HepG2 (cell line): ENCODE data around the gene TAF5. TPM values are rescaled to one million over a fixed set of nuclear protein-coding genes. Genes with fewer than 3 reads are reported as not detected.
A peak's percentile ranks its signal among the peaks of the same experiment; 100 is the strongest.

Experiments
- ATRX ChIP-seq: sonication (generic); formaldehyde crosslinking; IDR thresholded peaks from 2 replicates; pipeline ENCODE4 v1.4.0; 2020; ENCODE audit warnings: missing genetic modification reagents, borderline replicate concordance
- BHLHE40 ChIP-seq: IDR thresholded peaks from 2 replicates; pipeline ENCODE4 v1.6.1; 2011; ENCODE audit warnings: low read length, improper control_type of control experiment
- DDIT3 ChIP-seq: sonication (generic); formaldehyde crosslinking; IDR thresholded peaks from 2 replicates; pipeline ENCODE4 v1.4.0; 2020; ENCODE audit warnings: mild to moderate bottlenecking, missing genetic modification reagents
- HMGA1 ChIP-seq: sonication (generic); formaldehyde crosslinking; conservative IDR thresholded peaks from 2 replicates; pipeline ENCODE4 v1.4.0; 2020; ENCODE audit warnings: missing genetic modification reagents
- HNRNPLL ChIP-seq: fragments of 200-400 bp; formaldehyde crosslinking; IDR thresholded peaks from 2 replicates; pipeline ENCODE4 v1.6.1; 2017; ENCODE audit warnings: mild to moderate bottlenecking, low read depth, low read length; ENCODE audit not compliant: poor library complexity, severe bottlenecking
- KAT2B ChIP-seq: fragments of 150-350 bp; IDR thresholded peaks from 2 replicates; pipeline ENCODE4 v1.6.1; 2014; ENCODE audit warnings: low read depth, low read length, borderline replicate concordance
- MXI1 ChIP-seq: IDR thresholded peaks from 3 replicates; pipeline ENCODE4 v1.6.1; 2012; ENCODE audit warnings: low read depth, low read length, inconsistent platforms, borderline replicate concordance
- NFE2 ChIP-seq: sonication (generic); formaldehyde crosslinking; IDR thresholded peaks from 2 replicates; pipeline ENCODE4 v1.4.0; 2020; ENCODE audit warnings: missing genetic modification reagents
- NFKBIZ ChIP-seq: IDR thresholded peaks from 2 replicates; pipeline ENCODE4 v1.6.1; 2018; ENCODE audit warnings: missing genetic modification reagents, missing compliant biosample characterization
- PHF21A ChIP-seq: sonication (generic); formaldehyde crosslinking; IDR thresholded peaks from 2 replicates; pipeline ENCODE4 v1.5.0; 2020; ENCODE audit warnings: mild to moderate bottlenecking, missing genetic modification reagents
- RCOR2 ChIP-seq: IDR thresholded peaks from 2 replicates; pipeline ENCODE4 v1.6.1; 2016; ENCODE audit warnings: missing biosample characterization, missing genetic modification reagents
- ZBTB34 ChIP-seq: sonication (generic); formaldehyde crosslinking; IDR thresholded peaks from 2 replicates; pipeline ENCODE4 v1.8.0; 2022; ENCODE audit warnings: mild to moderate bottlenecking, missing genetic modification reagents
- ZBTB44 ChIP-seq: sonication (generic); formaldehyde crosslinking; IDR thresholded peaks from 2 replicates; pipeline ENCODE4 v1.4.0; 2020; ENCODE audit warnings: missing genetic modification reagents
- ZNF121 ChIP-seq: sonication (generic); formaldehyde crosslinking; IDR thresholded peaks from 2 replicates; pipeline ENCODE4 v1.5.0; 2020; ENCODE audit warnings: mild to moderate bottlenecking, missing genetic modification reagents
- ZNF260 ChIP-seq: sonication (generic); formaldehyde crosslinking; IDR thresholded peaks from 2 replicates; pipeline ENCODE4 v1.4.0; 2020; ENCODE audit warnings: missing genetic modification reagents, low read depth, mild to moderate bottlenecking, borderline replicate concordance
- ZNF337 ChIP-seq: sonication (generic); formaldehyde crosslinking; IDR thresholded peaks from 2 replicates; pipeline ENCODE4 v1.5.1; 2020; ENCODE audit warnings: missing genetic modification reagents, low read depth, mild to moderate bottlenecking, borderline replicate concordance
- ZNF557 ChIP-seq: sonication (generic); formaldehyde crosslinking; IDR thresholded peaks from 2 replicates; pipeline ENCODE4 v1.4.0; 2020; ENCODE audit warnings: missing genetic modification reagents
- ZNF609 ChIP-seq: sonication (generic); formaldehyde crosslinking; IDR thresholded peaks from 2 replicates; pipeline ENCODE4 v1.4.0; 2020; ENCODE audit warnings: mild to moderate bottlenecking, missing genetic modification reagents, borderline replicate concordance
- ZNF670 ChIP-seq: sonication (generic); formaldehyde crosslinking; IDR thresholded peaks from 2 replicates; pipeline ENCODE4 v1.8.0; 2022; ENCODE audit warnings: mild to moderate bottlenecking, missing genetic modification reagents, borderline replicate concordance
- ZNF878 ChIP-seq: sonication (generic); formaldehyde crosslinking; IDR thresholded peaks from 2 replicates; pipeline ENCODE4 v1.8.1; 2023; ENCODE audit warnings: mild to moderate bottlenecking, missing genetic modification reagents, moderate library complexity
- polyA plus RNA-seq, 8 experiments: library from polyadenylated mRNA; depleted of rRNA in 3 of 8; stranded (reverse) in 7 of 8; unstranded in 1 of 8; fragments of >200 nt; fragmentation: Illumina TruSeq in 4 of 8; extraction: Trizol in 4 of 8; gene quantifications; 2 replicates each; pipeline versions ENCODE4 v1.2.1 to v1.2.3, GENCODE V29; 2011 to 2016; ENCODE audit warnings: low read depth in 4 of 8, missing spikeins in 1 of 8, mixed read lengths in 1 of 8; ENCODE audit not compliant: insufficient read depth in 1 of 8
- total RNA-seq, 5 experiments: library from RNA; depleted of rRNA; stranded (reverse); fragments of >200 nt; fragmentation: Illumina TruSeq; extraction: Trizol; gene quantifications; 2 replicates each; pipeline ENCODE4 v1.2.3, GENCODE V29; 2016; ENCODE audit warnings: low read depth in 1 of 5

The TAF5 gene
- total and polyA plus RNA-seq, 2 of the 13 experiments (the other 11 are each of a cell fraction or from before 2014, with no cell fraction given), result 3.8 to 8.7 TPM

- no peak; the same call in 1 of the 2 replicates for TF ChIP-seq ZNF609
- TF ChIP-seq PHF21A (CRISPR knock-in tag), result peak; percentile 59; the same call in 1 of the 2 replicates
- TF ChIP-seq ZNF121 (CRISPR knock-in tag), result peak; percentile 27; the same call in 1 of the 2 replicates
- peak; percentile 99 for TF ChIP-seq MXI1
- peak; percentile 95 for TF ChIP-seq HNRNPLL
- no peak for TF ChIP-seq ZNF260 (CRISPR knock-in tag)
- TF ChIP-seq HMGA1 (CRISPR knock-in tag), result no peak
- TF ChIP-seq ZNF670 (CRISPR knock-in tag), result no peak
- TF ChIP-seq BHLHE40, result peak; percentile 73
- TF ChIP-seq ZBTB34 (CRISPR knock-in tag), result 0 out of 2 replicates have a peak, but pooled peaks have one; percentile 33
- TF ChIP-seq DDIT3, result no peak
- TF ChIP-seq ATRX (CRISPR knock-in tag), result no peak
- TF ChIP-seq RCOR2, result no peak
- 0 out of 2 replicates have a peak, but pooled peaks have one; percentile 58 for TF ChIP-seq ZNF557 (CRISPR knock-in tag)
- TF ChIP-seq ZNF337 (CRISPR knock-in tag), result no peak; the same call in 1 of the 2 replicates
- no peak for TF ChIP-seq KAT2B
- TF ChIP-seq ZBTB44, result no peak
- no peak for TF ChIP-seq NFE2 (CRISPR knock-in tag)
- peak; percentile 73; the same call in 1 of the 2 replicates for TF ChIP-seq NFKBIZ (CRISPR knock-in tag)
- TF ChIP-seq ZNF878 (CRISPR knock-in tag), result no peak
Measured at GRCh38 chr10:103396067-103396788, 28.5 kb downstream of the TAF5 start, which contains the start of the genes ATP5MK and PDCD11 (continued).
